Stimulated activated CD4-positive, alpha-beta T cell treated with anti-CD3 and anti-CD28 coated beads, Interleukin-4, amount 100 ng/mL, for 48 hours (primary cell): ENCODE measurements around the gene CYB561A3.
A peak's percentile ranks its signal among the peaks of the same experiment; 100 is the strongest.
"Not testable (repeated sequence)": the region's sequence is repeated elsewhere in the genome, so short reads cannot be mapped to it uniquely, and the experiment has no call there.

Experiments
- DNase-seq, 2 donors: peaks; one replicate each; pipeline ENCODE4 v3.0.0-alpha.2; 2020; ENCODE audit warnings: low read depth in 2 of 2

CYB561A3 gene, protein sequence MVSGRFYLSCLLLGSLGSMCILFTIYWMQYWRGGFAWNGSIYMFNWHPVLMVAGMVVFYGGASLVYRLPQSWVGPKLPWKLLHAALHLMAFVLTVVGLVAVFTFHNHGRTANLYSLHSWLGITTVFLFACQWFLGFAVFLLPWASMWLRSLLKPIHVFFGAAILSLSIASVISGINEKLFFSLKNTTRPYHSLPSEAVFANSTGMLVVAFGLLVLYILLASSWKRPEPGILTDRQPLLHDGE

DNA sequence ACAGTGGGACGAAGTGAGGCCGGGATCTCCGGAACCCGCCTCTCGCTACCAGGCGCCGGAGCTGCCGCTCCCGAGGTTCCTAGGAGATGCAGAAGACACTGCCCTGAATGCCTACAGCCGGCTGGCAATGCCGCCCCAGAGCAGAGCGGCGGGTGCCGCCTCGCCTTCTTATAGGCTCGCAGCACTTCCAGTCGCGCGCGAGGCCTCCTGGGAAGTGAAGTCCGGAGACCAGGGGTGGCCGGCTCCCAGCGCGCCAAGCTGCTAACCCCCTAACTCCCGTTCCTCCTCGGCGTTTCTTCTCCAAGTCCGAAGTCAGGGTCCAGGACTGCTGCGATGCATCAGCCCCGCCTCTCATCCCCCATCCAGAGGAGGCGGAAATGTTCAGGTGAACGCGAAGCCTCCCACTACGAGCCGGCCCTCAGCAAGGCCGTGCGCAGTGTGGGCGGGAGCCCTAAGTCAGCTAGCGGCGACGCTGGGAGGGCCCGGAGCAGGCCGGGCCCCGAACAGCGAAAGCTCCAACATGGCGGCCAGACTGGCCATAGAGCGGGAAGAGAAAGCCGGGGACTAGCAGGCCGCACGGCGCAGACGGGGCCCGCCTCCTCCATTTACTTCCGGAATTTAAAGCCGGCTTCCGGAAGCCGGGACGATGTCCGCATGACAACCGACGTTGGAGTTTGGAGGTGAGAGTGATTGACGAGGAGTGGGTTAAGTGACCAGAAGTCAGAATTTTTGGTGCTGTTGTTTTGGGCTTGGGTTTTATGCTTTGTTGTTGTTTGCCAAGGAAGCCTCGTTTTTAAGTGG is at the start of gene CYB561A3, which contains the start of gene TMEM138:
Gene CYB561A3 (minus strand): TSS at position 142 of the 801 bp plus-strand sequence. CDS start 5,169 bp downstream, outside the sequence.
Gene TMEM138 (plus strand): TSS at position 634 of the 801 bp plus-strand sequence. CDS start 2,017 bp downstream, outside the sequence.
- DNase-seq = peak; percentile 85 to 91

DNA sequence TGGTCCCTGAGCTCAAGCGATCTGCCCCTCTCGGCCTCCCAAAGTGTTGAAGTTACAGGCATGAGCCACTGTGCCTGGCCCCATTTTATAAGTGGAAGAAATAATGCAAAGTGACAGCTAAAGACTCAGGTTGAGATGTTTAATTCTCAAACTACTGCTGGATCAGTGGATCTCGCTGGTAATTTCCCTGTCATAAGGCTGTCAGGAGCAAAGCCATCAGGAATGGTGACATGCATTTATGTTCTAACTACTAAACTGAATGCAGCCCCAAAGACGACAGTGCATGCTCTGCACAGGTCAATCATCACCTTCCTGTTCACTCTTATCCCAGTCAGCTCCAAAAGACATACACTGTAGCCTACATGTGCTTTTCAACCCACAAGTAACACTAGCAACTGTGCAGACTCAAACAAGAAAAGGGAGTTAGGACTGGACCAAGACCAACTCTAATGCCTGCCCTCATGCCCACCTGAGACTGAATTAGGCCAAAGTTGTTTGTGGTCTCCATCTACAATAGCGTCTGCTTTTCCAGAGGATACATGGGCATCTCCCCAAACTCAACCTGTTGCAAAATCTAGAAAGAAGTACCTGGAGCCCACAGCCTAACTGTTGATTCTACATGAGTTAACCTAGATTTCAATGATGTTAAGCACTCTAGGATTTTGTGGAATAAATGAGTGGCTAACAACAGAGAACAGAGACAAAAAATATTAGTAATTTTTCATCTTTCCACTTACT is 45.5 kb upstream of the CYB561A3 start:
- DNase-seq = no peak

DNA sequence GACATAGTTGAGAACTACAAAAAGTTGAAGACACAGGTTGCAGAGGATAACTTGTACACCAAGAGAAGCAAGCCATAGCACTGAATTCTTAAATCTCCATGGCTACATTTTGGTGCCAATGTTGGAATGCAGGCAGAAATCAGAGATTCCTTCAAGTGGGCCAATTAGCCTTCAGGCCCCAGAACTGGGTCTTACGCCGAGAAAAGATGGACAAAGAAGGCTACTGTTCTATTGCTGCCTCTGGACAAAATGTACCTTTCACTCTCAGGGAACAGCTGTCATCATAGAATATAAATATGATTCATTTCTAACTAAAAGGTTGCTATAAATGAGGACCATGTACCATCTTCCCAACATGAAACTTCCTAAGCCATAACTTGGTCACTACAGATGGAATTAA is 44.4 kb upstream of the CYB561A3 start:
- DNase-seq = no peak

DNA sequence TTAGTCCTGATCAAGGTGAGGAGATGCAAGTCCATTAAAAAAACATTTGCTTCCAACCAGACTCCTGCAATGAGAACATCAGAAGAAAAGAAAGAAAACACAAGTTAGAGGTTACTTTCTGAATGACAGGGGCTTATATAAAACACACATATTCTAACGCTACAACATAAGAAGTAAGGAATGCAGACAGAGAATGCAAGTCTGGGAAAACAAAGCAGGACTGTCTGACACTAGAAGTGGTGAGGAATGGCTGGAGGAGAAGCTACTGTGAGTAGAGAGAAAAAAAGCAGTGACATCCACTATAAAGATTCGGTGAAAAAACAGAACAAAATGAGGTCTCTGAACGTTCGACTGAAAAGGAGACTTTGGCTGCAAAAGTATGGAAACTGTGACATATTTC is 43.0 kb upstream of the CYB561A3 start:
- no peak for DNase-seq

DNA sequence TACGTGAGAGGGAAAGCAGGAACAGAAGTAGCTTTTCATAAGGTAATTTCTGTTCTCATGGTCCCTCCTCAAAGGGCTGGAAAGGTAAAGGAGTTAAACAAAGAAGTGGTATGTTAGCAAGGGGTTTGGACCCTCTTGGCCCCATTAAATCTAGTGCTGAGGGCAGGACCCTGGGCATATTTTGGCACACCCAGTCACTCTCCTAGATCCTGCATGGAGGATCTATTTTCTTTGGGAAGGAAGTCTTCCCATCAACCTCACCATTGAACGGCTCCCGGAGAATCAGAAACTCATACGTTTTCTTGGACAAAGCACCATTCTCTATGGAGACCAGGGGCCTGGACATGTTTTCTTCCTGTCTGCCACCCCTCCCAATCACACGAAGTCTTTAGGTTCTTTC is 42.4 kb upstream of the CYB561A3 start:
- DNase-seq = no peak

DNA sequence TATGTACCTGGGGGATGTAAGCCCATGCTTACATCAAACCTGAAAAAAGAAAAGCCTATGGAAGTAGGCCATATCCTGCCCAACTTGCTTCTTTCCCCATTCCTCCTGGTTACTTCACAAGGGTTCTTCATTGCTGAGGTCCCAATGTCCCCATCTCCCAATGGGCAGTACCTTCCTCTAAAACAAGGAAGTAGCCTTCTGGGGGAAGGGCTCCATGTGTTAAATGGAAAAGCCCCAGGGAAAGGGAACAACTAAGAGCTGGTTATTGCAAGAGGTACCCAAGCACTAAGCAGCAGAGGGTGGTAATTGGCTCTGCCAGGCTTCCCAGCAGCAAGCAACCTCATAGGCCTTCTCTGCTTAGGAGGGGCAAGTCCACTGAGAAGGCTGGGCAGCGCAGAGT is 42.0 kb upstream of the CYB561A3 start:
- DNase-seq = no peak

DNA sequence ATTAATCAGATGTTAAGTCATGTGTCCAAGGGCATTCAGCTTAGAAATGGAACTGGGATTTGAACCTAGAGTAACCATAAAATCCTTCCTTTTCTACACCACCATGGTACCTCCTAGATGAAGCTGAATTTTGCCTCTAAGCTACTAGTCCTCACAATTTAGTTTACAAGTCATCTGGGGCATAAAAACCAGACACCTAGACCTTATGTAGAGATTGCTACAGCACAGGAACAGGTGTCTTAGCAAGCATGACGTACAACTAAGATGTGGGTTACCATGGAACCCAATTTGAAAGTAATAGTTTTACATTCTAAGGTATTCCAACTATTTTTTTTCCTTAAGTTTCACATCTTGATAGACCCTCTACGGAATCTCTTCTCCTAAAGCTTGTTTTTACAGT is 39.9 kb upstream of the CYB561A3 start:
- DNase-seq = no peak

DNA sequence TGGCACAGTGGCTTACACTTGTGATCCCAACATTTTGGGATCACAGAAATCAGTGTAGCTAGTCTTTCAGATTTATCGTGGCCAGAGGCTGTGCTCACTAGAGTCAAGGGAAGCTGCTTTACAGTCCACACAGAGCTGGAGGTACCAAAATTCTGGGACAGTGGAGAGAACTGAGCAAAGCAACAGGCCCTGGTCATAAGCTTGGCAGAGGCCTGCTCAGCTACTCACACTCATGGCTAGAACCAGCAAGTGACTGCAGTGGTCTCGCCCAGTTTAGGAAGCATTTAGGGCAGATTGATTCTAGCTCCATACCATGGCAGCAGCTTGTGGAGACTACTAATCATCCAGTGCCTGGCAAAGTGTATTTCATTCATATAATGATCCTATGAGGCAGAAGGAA is 39.5 kb upstream of the CYB561A3 start:
- no peak for DNase-seq

DNA sequence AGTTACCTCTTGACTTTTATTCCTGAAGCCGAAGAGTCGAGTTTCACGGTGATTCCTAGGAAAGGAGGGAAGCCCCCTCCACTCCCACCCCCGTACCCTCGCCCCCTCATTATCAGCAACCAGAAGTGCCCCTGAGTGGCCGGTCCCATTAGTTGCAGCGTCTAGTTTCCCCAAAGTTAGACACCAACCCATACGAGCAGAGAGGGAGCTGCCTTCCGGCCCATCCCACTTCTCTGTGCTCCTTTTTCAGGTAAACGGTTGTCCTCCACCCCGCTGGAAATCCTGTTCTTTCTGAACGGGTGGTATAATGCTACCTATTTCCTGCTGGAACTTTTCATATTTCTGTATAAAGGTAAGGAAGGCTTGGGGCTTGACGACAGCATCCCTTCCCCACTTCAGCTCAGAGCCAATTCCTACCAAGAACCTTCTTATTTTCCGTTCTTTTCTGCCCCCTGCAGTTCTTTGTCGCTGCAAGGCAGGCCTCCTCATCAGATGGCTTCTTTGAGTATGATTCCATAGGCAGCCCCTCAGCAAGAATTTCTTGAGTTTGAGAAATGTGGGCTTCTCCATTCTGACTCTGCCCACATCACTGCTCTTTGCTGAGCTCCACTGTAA is 31.4 kb upstream of the CYB561A3 start:
- no peak for DNase-seq

DNA sequence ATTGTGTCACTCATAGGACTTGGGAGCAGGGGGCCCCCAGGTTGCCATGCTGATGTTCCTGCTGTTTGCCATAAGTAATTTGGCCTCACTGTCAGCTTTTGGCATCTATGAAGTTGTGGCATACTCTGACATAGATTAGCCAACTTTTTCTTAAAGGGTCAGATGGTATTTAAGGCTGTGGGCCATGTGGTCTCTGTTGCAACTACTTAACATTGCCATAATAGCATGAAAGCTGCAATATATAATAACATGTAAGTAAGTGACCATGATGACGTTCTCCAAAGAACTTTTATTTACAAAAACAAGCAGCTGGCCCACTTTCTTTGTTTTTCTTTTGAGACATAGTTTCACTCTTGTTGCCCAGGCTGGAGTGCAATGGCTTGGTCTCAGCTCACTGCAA is 28.5 kb upstream of the CYB561A3 start:
- no peak for DNase-seq

DNA sequence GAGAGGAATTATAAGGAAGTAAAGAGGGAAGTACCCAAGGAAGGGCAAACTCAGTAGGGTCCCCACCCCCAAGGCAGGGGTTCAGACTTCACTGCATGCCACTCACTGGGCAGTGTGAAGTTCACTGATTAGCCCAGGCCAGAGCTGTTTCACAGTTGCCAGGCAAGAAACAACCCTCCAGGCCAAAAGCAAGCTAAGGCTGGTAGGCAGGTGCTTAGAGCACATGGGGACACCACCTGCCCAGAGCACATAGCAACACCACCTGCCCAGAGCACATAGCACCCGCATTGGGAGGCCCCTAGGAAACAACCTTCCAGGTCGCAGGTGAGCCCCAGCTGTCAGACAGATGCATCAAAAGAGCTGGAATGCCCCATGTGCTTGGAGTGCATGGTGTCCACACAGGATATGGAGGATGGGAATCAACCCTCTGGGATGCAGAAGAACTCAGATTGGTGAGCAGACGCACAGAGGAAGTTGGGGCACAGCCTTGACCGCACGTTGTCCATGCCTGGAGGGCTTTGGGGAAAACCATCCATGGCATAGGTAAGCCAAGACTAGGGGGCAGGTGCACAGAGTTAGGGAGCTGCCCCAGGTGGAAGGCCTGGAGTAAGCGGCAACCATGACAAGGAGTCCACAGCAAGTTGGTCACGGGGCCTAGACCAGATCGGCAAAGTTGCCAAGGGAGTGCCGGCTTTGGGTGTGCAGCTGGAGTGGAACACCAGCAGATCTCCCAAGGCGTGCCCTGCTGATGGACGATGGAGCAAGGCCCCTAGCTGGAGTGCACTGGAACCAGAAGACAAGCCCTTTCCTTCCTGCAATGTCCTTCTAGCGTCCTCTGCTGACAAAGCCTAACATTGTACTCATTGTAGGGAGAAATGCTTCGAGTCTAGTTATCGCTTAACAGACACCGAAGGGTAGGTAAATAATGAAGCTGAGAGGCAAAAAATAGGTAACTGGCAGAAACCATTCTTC is 22.9 kb upstream of the CYB561A3 start:
- no peak for DNase-seq

DNA sequence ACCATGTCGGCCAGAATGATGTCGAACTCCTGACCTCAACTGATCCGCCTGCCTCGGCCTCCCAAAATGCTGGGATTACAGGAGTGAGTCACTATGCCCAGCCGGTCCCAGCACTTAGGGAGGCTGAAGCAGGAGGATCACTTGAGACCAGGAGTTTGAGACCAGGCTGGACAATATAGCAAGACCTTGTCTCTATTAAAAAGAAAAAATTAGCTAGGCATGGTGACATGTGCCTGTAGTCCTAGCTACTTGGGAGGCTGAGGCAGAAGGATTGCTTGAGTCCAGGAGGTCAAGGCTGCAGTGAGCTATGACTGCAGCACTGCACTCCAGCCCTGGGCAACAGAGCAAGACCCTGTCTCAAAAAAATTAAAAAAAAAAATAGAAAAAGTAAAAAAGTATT is 22.2 kb upstream of the CYB561A3 start:
- not testable (repeated sequence) for DNase-seq

DNA sequence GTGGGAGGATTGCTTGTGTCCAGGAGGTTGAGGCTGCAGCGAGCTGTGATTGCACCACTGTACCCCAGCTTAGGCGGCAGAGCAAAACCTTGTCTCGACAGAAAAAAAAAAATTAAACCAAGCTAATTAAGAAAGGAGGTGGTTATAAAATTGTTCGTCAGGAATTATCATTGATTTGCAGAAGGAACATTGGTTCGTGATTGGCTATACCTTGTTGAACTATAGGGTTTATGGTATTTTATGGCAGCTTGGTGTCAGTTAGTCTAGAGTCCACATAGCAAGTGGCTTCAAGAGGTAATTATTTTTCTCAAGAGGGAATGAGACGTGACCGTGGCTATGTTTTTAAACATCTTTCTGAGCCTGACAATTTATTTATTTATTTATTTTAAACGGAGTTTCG is 19.2 kb upstream of the CYB561A3 start:
- no peak for DNase-seq

DNA sequence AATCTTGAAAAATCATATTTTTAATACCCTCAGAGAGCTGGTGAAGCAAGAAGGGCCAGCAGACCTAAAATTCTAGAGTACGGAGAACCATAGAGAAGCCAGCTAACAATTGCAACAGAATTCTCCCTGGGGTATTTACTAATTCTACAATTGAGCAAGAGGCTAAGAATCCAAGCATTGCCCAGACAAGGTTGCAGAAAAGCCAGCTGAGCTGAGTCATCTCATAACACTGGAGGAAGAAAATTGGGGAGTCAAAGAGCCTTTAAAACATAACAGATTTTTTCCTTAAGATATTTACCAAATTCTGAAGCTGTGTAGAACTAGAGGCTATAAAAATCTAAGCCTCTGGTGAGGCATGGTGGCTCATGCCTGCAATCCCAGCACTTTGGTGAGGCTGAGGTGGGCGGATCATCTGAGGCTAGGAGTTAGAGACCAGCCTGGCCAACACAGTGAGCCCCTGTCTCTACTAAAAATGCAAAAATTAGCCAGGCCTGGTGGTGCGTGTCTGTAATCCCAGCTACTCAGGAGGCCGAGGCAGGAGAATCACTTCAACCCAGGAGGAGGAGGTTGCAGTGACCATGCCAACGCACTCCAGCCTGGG is 17.1 kb upstream of the CYB561A3 start:
- DNase-seq = no peak

DNA sequence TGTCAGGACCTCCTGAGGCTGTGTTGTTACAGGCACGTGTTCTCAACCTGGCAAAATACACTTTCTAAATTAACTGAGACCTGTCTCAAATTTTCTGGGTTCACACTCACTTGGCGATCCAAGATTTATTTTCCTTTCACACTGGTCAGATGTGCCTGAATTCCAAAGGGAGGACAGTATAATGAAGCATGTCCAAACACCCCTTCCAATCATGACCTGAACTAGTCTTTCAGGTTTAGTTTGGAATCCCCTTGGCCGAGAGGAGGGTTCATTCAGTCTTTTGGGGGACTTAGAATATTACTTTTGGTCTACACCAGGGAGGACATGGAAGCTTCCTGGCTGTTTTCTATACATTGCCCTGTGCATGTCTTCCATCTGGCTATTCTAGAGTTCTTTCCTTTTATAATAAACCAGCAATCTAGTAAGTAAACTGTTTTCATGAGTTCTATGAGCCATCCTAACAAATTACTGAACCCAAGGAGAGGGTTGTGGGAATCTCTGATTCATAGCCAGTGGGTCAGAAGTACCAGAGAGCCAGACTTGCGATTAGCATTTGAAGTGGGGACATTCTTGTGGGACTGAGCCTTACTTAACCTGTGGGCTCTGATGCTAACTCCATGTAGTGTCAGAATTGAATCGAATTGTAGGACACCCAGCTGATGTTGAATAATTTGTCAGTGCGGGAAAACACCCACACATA is 15.9 kb upstream of the CYB561A3 start:
- DNase-seq = no peak

DNA sequence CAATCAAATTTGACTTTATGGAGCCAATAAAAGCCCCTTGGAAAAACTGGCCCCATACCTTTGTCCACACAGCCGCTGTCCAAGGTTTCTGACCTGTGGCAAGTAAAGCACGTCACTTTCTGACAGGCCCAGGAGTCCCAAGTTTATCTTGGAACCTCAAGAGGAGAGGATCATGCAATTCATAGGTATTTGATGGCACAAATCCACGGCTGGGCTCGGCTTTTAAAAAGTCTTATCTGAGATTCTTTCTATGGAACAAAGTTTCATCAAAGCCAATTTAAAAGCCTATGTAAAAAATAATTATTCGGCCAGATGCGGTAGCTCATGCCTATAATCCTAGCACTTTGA is 14.1 kb upstream of the CYB561A3 start:
- DNase-seq = no peak

DNA sequence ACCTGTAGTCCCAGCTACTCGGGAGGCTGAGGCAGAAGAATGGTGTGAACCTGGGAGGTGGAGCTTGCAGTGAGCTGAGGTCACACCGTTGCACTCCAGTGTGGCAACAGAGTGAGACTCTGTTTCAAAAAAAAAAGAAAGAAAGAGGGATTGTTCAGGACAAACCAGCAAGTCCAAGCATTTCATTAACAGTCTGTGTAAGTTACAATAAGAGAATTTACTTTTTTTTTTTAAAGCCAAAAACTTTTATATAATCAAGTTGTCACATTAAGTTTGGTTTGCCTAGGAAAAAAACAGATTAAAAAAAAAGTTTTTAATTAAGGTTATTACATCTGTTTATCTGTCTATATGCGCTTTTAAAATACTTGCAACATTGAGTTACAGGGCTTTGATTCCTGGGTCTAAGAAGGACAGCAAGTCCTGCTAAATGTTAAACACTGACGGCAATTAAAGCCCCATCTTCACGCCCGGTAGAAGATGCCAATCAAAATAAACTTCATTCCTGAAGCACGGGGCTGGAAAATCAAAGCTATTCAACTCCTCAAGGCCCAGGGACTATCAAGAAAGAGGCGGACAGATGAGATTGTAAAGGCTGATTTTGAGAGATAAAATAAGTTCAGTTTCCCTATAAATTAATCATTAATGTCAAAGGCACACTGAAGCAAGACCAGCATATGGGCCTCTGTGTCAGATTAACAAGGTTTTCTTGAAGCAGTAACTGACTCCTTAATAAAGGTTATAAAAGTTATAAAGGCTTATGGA is 11.2 kb upstream of the CYB561A3 start:
- no peak for DNase-seq

DNA sequence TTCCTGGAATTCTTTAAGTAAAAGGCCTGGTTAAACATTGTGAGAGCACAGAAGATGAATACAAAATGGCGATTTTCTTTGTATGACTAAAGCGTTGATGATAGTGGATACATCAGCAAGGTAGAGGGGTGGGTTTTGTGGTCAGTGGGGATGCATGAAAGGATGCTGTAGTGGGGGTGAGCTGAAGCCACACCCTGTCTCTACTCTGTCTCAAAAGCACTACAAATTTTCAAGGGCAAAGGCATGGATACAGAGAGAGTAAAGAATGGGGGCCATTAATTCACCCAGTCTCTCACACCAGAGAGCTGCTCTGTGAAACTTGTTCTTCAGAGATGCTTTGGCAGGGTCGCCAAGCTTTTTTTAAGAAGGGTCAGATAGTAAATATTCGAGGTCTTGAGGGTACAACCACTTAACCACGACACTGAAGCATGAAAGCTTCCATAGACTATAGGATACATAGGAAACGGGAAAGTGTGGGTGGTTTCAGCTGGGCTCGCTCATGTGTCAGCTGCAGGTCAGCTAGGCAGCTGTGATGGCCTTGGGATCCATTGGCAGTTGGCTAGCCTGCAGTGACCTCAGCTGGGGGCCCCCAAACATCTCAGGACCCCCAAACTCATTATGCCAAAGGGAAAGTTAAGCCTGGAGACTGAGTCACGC is 8.8 kb upstream of the CYB561A3 start:
- no peak for DNase-seq
